Subcutaneous abdominal adipose tissue (tissue), 5 donors: ENCODE results near the gene DNAJC30.

Source experiments
- H3K27ac ChIP-seq: one replicate; pipeline ENCODE4 v1.7.0; 2013; ENCODE audit warnings: low read depth, mild to moderate bottlenecking, inconsistent platforms, low read length, moderate library complexity
- H3K27me3 ChIP-seq, 5 donors: one replicate each; pipeline ENCODE4 v1.7.0; 2013; ENCODE audit warnings: low read length in 5 of 5, inconsistent platforms in 1 of 5; ENCODE audit not compliant: control insufficient read depth in 5 of 5, insufficient read depth in 4 of 5
- H3K36me3 ChIP-seq, 5 donors: one replicate each; pipeline ENCODE4 v1.7.0; 2013; ENCODE audit warnings: low read length in 5 of 5; ENCODE audit not compliant: control insufficient read depth in 5 of 5, insufficient read depth in 5 of 5
- H3K4me1 ChIP-seq, 5 donors: one replicate each; pipeline ENCODE4 v1.7.0; 2013; ENCODE audit warnings: low read length in 5 of 5, mild to moderate bottlenecking in 3 of 5, moderate library complexity in 1 of 5; ENCODE audit not compliant: control insufficient read depth in 5 of 5, insufficient read depth in 5 of 5
- H3K4me3 ChIP-seq, 5 donors: one replicate each; pipeline ENCODE4 v1.7.0; 2013; ENCODE audit warnings: low read length in 5 of 5, low read depth in 1 of 5
- H3K9ac ChIP-seq, 5 donors: one replicate each; pipeline ENCODE4 v1.7.0; 2013; ENCODE audit warnings: low read length in 5 of 5, mild to moderate bottlenecking in 4 of 5, moderate library complexity in 3 of 5
- H3K9me3 ChIP-seq, 5 donors: one replicate each; pipeline ENCODE4 v1.7.0; 2013; ENCODE audit warnings: low read length in 5 of 5; ENCODE audit not compliant: control insufficient read depth in 5 of 5
- donor health status: healthy.
- donor health status: healthy.
- donor health status: healthy.
- donor health status: healthy.
- donor health status: healthy.

DNAJC30 gene

DNA sequence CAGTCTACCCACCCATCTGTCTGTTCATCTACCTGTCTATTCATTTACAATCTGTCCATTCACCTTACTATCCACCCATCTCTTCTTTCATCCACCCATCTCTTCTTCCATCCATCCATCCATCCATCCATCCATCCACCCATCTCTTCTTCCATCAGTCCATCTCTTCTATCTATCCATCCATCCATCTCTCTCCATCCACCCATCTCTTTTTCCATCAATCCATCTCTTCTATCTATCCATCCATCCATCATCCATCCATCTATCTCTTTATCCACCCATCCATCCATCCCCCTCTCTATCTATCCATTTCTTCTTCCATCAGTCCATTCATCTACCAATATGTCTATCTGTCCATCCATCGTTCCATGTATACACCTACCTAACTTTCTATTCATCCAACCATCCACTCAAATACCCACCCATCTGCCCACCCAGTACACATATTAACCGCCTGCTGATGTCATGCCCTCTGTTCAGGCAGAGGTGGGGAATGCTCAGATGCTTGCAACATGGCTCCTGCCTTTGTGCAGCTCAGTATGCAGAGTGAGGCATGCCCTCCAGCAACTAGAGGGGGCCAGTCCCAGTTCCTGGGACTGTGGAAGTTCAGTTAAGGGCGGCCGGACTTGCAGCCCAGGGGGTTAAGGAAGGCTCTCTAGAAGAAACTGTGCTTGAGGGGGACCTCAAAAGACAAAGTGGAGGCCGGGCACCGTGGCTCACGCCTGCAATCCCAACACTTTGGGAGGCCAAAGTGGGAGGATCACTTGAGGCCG, 47.6 kb downstream of the DNAJC30 start:
- H3K4me1 ChIP-seq = no peaks in the 10 kb centered on the region
- H3K27me3 ChIP-seq = peaks cover 0 to 6% (median 0%) of the 10 kb centered on the region in 5 donors
- H3K4me3 ChIP-seq = no peak overlapping the region
- no peaks in the 10 kb centered on the region for H3K9me3 ChIP-seq
- H3K27ac ChIP-seq = no peak overlapping the region
- H3K36me3 ChIP-seq = no peaks in the 10 kb centered on the region
- no peak overlapping the region for H3K9ac ChIP-seq

- H3K4me3 ChIP-seq = no peak overlapping the region
- peaks cover 0 to 6% (median 0%) of the 10 kb centered on the region in 5 donors for H3K27me3 ChIP-seq
- no peak overlapping the region for H3K27ac ChIP-seq
- H3K9ac ChIP-seq = no peak overlapping the region
- H3K4me1 ChIP-seq = no peaks in the 10 kb centered on the region
- no peaks in the 10 kb centered on the region for H3K9me3 ChIP-seq
- no peaks in the 10 kb centered on the region for H3K36me3 ChIP-seq
Measured at GRCh38 chr7:73633844-73634243, 49.4 kb downstream of the DNAJC30 start.

DNA sequence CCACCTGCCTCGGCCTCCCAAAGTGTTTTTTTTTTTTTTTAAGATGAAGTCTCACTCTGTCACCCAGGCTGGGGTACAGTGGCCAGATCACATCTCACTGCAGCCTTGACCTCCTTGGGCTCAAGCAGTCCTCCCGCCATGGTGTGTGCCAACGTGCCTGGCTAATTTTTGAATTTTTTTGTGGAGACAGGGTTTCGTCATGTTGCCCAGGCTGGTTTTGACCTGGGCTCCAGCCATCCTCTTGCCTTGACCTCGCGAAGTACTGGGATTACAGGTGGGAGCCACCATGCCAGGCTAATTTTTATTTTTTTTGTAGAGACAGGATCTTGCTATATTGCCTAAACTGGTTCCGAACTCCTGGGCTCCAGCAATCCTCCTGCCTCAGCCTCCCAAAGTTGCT, 49.9 kb downstream of the DNAJC30 start:
- no peak overlapping the region for H3K4me3 ChIP-seq
- no peak overlapping the region for H3K27ac ChIP-seq
- no peak overlapping the region for H3K9ac ChIP-seq
- H3K27me3 ChIP-seq = peaks cover 0 to 6% (median 0%) of the 10 kb centered on the region in 5 donors
- H3K4me1 ChIP-seq = no peaks in the 10 kb centered on the region
- no peaks in the 10 kb centered on the region for H3K9me3 ChIP-seq
- H3K36me3 ChIP-seq = no peaks in the 10 kb centered on the region

DNA sequence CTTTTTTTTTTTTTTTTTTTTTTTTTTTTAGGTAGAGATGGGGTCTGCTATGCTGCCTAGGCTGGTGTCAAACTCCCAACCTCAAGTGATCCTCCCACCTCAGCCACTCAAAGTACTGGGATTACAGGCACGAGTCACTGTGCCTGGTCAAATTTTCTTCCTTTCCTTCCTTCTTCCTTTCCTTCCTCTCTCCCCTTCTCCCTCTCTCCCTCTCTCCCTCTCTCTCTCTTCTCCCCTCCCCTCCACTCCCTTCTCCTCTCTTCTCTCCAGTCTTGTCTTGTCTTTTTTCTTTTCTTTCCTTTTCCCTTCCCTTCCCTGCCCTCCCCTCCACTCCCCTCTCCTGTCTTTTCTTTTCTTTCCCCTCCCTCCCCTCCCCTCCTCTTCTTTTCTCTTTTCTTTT, 51.7 kb downstream of the DNAJC30 start:
- H3K27me3 ChIP-seq = peaks cover 0 to 13% (median 0%) of the 10 kb centered on the region in 5 donors

More for the DNA sequence above, 51.7 kb downstream of the DNAJC30 start:
- H3K9ac ChIP-seq = no peak overlapping the region
- H3K4me3 ChIP-seq = no peak overlapping the region
- H3K36me3 ChIP-seq = no peaks in the 10 kb centered on the region
- peaks cover 3 to 5% (median 4%) of the 10 kb centered on the region in 5 donors for H3K4me1 ChIP-seq
- H3K9me3 ChIP-seq = no peaks in the 10 kb centered on the region
- H3K27ac ChIP-seq = no peak overlapping the region
